Choroid plexus epithelial cell (primary cell): ENCODE data around the gene ZNF19.

ENCODE experiments used
- DNase-seq: peaks from one replicate; pipeline ENCODE4 v3.0.0-alpha.2; 2010; ENCODE audit warnings: low read depth
- H3K4me3 ChIP-seq: 2 replicates; pipeline ENCODE4 v1.5.1; 2011; ENCODE audit warnings: low read depth, mild to moderate bottlenecking, control low read depth, low read length, moderate library complexity
- TF ChIP-seq, protein P1 (sequence below): conservative IDR thresholded peaks from 2 replicates; pipeline ENCODE4 v1.5.1; 2011; ENCODE audit warnings: low read depth, mild to moderate bottlenecking, control low read depth, inconsistent platforms, low read length, moderate library complexity

Gene ZNF19

DNA sequence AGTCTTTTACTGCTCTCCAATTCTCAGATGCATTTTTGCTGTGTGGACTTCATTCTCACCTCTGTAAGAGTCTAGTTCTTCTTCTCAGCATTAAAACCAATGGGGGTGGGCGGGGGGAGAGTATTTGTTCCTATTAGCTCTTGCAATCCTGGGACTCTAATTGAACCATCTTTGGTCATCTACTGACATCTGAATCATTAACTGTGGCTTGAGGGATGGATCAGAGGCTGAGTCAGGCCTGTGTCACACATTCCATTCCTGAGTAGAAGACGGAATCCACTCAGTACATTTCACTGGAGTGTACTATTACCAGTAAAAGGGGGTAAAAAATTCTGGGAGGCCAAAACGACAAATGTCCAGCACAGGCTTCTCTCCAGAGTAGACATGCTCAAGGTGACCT is 14.3 kb downstream of the ZNF19 start:
- DNase-seq = peak; percentile 79
- H3K4me3 ChIP-seq = no peak overlapping the region
- TF ChIP-seq, protein P1, sequence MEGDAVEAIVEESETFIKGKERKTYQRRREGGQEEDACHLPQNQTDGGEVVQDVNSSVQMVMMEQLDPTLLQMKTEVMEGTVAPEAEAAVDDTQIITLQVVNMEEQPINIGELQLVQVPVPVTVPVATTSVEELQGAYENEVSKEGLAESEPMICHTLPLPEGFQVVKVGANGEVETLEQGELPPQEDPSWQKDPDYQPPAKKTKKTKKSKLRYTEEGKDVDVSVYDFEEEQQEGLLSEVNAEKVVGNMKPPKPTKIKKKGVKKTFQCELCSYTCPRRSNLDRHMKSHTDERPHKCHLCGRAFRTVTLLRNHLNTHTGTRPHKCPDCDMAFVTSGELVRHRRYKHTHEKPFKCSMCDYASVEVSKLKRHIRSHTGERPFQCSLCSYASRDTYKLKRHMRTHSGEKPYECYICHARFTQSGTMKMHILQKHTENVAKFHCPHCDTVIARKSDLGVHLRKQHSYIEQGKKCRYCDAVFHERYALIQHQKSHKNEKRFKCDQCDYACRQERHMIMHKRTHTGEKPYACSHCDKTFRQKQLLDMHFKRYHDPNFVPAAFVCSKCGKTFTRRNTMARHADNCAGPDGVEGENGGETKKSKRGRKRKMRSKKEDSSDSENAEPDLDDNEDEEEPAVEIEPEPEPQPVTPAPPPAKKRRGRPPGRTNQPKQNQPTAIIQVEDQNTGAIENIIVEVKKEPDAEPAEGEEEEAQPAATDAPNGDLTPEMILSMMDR = no peak

DNA sequence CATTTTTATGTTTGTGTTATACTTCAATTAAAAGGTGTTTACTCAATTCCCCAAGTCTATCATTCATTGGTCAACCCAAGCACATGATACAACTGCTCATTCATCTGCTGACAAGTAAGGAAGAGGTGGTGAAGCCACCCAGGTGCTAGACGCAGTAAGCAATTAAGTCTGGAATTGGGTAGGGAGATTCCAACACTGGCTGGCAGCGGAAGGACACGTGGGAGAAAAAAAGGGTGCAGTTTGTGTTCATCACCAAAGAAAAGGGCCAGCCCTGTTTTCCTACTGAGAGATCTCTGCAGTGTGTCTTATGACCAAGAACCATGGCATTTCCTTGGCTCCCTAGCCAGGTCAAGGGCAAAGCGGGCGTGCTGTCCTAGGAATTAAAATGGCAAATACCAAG is 15.2 kb downstream of the ZNF19 start:
- TF ChIP-seq, protein P1 = no peak
- DNase-seq = no peak
- no peak overlapping the region for H3K4me3 ChIP-seq

DNA sequence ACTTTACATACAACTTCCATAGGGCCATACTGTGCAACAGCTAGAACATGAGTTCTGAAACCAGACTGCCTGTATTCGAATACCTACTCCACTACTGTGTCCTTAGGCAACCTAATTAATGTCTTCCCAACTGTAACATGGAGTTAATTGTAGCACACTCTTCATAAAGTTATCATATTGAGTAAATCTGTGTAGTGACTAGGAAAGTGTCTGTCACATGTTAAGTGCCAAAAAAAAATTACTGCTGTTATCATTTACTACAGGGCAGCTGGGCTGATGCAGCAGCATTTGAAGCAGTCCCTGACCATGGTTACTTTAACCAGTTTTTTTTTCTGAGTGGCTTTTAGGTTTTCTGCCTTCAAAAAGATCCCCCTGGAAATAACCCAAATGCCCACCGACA is 16.2 kb downstream of the ZNF19 start:
- DNase-seq = no peak
- TF ChIP-seq, protein P1 = no peak
- H3K4me3 ChIP-seq = no peak overlapping the region

DNA sequence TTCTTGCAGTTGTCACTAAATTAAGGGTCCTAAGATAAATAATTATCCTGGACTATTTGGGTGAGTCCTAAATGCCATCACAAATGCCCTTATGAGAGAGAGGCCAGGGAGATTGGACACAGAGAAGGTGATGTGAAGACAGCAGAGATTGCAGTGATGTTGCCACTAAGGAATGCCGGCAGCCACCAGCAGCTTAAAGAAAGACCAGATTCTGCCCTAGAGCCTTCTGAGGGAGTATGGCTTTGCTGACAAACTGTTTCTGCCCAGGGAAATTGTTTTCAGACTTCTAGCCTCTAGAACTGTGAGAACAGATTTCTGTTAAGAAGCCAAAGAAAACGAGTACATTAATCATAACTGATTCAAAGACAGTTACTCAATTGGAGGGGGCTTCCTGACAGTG is 17.1 kb downstream of the ZNF19 start:
- TF ChIP-seq, protein P1 = no peak
- H3K4me3 ChIP-seq = no peak overlapping the region
- no peak for DNase-seq

DNA sequence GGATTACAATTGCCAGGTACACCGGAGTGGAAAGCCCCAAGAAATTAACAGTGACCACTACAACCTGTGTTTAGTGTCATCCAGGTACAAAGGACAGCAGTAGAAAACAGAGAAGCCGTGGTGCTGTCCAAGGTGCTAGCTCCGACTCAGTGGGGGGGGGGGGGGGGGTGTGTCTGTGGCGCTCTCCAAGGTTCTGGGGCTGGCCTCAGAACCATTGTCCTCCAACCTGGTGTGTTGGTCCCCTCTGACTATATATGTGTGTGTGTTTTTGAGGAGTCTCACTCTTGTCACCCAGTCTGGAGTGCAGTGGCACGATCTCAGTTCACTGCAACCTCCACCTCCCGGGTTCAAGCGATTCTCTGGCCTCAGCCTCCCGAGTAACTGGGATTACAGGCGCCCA is 21.3 kb downstream of the ZNF19 start:
- TF ChIP-seq, protein P1 = no peak
- no peak overlapping the region for H3K4me3 ChIP-seq
- DNase-seq = peak; percentile 42

DNA sequence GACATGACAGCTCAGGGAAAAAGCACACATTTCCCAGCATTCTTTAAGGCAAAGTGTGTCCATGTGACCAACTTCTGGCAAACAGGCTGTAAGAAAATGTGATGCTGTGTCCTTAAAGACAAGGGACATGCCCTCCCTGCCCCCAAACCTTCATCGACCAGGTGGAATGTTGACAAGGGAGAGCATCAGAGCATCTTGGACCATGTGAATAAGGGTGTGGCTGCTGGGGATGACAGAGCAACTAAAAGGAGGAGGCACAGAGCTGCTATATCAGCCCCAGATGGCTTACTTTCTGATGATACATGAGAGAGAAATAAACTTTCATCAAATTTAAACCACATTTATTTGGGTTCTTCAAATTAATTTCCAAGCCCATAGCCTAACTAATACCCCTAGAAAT is 24.9 kb downstream of the ZNF19 start:
- DNase-seq = no peak
- TF ChIP-seq, protein P1 = no peak
- H3K4me3 ChIP-seq = no peak overlapping the region

DNA sequence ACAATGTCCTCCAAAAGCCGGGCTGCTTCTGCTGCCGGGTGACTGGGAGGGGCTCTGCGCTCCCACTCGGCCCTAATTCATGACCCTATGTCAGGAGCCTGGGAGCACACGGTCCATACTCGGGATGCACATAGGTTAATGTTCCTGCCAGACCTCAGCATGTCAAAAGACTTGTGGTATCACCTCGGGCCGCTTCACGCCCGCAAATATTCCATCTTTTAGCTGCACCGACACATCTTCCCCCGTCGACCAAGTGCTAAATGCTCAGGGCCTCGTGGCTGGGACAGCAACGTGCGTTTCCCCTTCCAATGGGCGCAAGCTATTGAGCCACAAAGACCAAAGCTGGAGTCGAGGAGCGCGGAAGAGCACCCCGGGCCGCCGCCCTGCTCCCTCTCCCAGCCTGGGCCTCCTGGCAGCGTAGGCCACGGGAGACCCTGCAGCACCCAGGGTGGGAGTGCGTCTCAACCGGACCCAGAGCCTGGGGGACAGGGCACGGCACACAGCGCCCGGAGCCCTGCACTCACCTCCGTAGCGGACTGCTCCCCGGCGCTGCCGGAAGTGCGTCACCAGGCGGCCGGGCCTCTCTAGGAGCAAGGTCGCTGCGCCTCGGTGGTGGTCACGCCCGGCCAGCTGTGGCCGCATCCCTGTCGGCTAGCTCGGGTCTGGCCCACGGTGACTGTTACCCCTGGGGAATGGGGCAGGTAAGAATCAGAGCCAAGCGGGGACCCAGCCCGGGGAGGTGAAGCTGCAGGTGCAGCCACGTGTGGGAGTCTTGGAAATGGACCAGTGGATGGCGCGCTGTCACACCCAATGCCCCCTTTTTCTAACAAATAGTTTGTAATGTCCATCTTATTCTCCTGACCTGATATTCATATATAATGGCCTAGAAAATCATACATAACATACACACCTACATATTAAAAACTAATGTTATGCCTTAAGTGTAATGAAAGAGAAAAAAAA is 27.2 kb downstream of the ZNF19 start, which contains the start of gene ZNF23:
Gene ZNF23 (minus strand): TSS at position 562 of the 963 bp plus-strand sequence. CDS start 5,451 bp downstream, outside the sequence.
- peak within 1 kb of the TSS; percentile 99 for H3K4me3 ChIP-seq
- peak; percentile 78 for DNase-seq
- TF ChIP-seq, protein P1 = no peak
